Mesodermal cell (in vitro differentiated cells): ENCODE data around the gene OSBPL3.

Experiments
- H3K27ac ChIP-seq: 2 replicates; pipeline ENCODE4 v1.7.0; 2013; ENCODE audit warnings: mild to moderate bottlenecking, low read depth, low read length, moderate library complexity; ENCODE audit not compliant: severe bottlenecking
- H3K36me3 ChIP-seq: 2 replicates; pipeline ENCODE4 v1.7.1; 2013; ENCODE audit warnings: mild to moderate bottlenecking, low read length, moderate library complexity; ENCODE audit not compliant: control insufficient read depth, insufficient read depth
- H3K4me1 ChIP-seq: one replicate; pipeline ENCODE4 v1.7.1; 2013; ENCODE audit warnings: mild to moderate bottlenecking, low read length; ENCODE audit not compliant: insufficient read depth, control insufficient read depth, poor library complexity, severe bottlenecking
- H3K4me3 ChIP-seq: 2 replicates; pipeline ENCODE4 v1.7.0; 2013; ENCODE audit warnings: low read length, control low read depth, mild to moderate bottlenecking; ENCODE audit not compliant: insufficient read depth, poor library complexity, severe bottlenecking; ENCODE audit errors: extremely low read depth
- H3K9me3 ChIP-seq: 2 replicates; pipeline ENCODE4 v1.7.1; 2013; ENCODE audit warnings: mild to moderate bottlenecking, low read length, moderate library complexity; ENCODE audit not compliant: control insufficient read depth
- WGBS, 2 experiments: methylation state at CpG; one replicate each; pipeline ENCODE4 v1.1.5; 2013; ENCODE audit warnings: missing lambda C conversion rate in 2 of 2; ENCODE audit not compliant: insufficient coverage in 2 of 2; 5-methylcytosine and 5-hydroxymethylcytosine counted together

OSBPL3 gene

DNA sequence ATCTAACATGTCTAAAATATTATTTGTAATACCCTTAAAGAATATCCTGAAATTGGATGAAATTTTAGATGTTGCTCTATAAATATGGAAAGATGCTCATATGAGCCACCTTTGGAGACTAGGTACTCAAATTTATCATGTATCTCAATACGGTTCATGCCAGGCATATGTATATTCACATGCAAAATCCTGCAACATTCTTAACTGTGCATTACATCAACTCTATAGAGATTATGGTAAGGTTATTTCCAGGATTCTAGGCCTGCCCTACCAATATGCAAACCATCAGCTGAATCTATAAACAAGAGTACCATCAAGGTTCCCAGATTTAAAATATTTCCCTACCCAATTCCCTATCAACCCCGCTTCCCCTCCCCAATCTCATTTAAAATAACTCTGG is 27.5 kb downstream of the OSBPL3 start:
- no CpG with 5 or more reads among the region's 2 CpGs for WGBS, 2 experiments

DNA sequence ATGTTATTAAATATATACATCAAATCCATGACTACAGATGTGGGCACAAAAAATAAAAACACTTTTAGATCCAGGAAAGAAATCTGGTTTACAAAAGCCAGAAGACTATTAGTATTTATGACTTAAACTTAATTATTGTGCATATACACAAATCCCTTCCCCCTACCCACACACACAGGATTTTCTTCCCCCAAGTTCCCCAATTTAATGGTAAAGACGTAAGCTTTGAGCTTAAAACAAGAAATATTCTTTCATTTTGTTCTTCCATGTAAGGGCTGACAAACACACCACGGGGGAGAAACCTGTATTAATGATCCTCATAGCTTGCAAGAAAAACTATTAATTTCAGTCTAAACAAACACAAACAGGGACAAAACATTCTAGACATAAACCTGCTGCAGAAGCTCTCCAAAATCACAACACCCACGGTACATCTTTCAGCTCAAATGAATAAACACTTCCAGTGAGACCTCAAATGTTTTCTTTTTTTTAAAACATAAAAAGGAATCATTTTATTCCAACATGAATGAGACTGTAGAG is 28.5 kb downstream of the OSBPL3 start:
- Histone ChIP-seq H3K9me3 (no peaks in the 10 kb centered on the region), H3K27ac (no peak overlapping the region), H3K4me1 (no peaks in the 10 kb centered on the region), H3K4me3 (no peak overlapping the region), H3K36me3 (no peaks in the 10 kb centered on the region)
- 85 to 100% methylated on average over 2 to 3 of the region's 3 CpGs for WGBS, 2 experiments

More for the DNA sequence above, 27.5 kb downstream of the OSBPL3 start:
- Histone ChIP-seq H3K36me3 (no peaks in the 10 kb centered on the region), H3K4me1 (no peaks in the 10 kb centered on the region), H3K27ac (no peak overlapping the region), H3K9me3 (no peaks in the 10 kb centered on the region), H3K4me3 (no peak overlapping the region)

DNA sequence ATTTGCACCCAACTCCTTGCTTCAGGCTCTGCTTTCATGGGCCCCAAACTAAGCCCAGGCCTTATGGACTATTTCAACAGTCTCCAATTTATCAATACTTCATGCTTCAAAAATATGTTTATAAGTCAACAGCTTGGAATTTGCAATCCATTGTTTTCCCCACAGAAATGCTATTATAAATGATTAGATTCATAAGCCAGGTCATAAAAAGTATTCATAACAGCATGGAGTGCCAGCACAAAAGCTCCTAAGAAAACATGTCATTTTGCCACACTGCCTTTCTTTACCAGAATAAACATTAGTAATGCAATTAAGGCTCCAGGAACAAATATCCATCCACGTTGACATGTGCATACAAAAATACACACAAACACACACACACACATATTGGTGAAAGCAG is 30.1 kb downstream of the OSBPL3 start:
- H3K36me3 ChIP-seq = no peaks in the 10 kb centered on the region
- no peaks in the 10 kb centered on the region for H3K4me1 ChIP-seq
- WGBS, 2 experiments = 83% methylated on average over 1 of the region's 1 CpG; no CpG with 5 or more reads in 1 of the 2 experiments
- no peaks in the 10 kb centered on the region for H3K9me3 ChIP-seq
- H3K4me3 ChIP-seq = no peak overlapping the region
- H3K27ac ChIP-seq = no peak overlapping the region

DNA sequence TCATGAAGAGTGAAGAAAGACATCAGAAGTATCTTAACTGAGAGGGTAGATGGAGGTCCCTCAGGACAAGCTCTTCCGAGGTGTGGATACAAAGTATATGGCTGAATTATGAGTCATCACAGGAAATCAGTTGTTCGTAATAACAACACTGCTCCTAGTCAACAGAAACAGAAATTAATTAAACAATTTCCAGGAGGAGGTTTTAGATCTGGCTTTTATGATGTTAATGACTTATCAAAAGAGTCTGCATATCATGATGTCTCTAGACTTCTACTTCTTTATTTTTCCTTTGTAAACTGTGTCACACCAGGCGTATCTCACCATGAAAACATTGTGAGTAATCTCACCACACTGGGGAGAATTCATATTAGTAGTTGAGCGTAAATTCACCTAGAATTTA is 31.2 kb downstream of the OSBPL3 start:
- H3K4me1 ChIP-seq = no peaks in the 10 kb centered on the region
- H3K4me3 ChIP-seq = no peak overlapping the region
- no peak overlapping the region for H3K27ac ChIP-seq
- H3K9me3 ChIP-seq = no peaks in the 10 kb centered on the region
- no peaks in the 10 kb centered on the region for H3K36me3 ChIP-seq
- WGBS, 2 experiments = 67 to 100% methylated on average over 1 of the region's 4 CpGs

DNA sequence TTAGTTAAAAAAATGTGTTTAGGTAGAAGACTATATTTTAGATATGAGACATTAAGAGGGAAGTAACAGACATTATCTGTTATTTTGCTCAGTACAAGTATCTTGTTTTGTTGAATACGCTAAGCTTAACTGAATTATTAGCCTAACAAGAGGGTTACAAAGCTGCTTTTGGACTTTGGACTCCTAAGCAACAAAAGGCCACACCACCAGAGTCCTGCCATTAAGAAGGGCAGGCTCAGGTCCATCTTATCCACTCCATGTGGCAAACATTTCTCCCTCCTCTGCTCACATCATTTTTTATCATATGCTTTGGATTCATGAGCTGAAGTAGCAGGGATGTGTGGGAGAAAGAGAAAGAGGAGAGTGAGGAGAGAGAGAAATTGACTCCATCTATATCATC is 33.5 kb downstream of the OSBPL3 start:
- Histone ChIP-seq H3K4me3 (no peak overlapping the region), H3K36me3 (no peaks in the 10 kb centered on the region), H3K9me3 (no peaks in the 10 kb centered on the region), H3K27ac (no peak overlapping the region), H3K4me1 (peaks cover 4% of the 10 kb centered on the region)
- whole genome bisulfite sequencing, 2 experiments = 82 to 100% methylated on average over 1 of the region's 1 CpG

DNA sequence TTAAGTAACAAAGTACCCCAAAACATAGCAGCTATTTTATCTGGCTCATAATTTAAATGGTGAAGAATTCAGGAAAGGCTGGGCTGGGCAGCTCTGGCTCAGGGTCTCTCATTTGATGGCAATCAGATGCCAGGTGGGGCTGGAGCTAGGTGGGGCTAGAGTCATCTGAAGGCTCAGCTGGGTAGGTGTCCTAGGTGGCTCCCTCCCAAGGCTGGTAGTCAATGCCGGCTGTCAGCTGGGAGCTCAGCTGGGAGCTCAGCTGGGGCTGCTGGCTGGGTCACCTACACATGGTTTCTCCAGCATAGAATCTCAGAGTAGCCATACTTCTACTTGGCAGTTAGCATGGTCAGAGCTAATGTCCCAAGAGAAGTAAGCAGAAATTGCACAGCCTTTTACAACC is 34.1 kb downstream of the OSBPL3 start:
- Histone ChIP-seq H3K4me3 (no peak overlapping the region), H3K27ac (no peak overlapping the region), H3K9me3 (no peaks in the 10 kb centered on the region), H3K4me1 (peaks cover 4% of the 10 kb centered on the region), H3K36me3 (no peaks in the 10 kb centered on the region)
- WGBS, 2 experiments = 33 to 43% methylated on average over 1 of the region's 1 CpG

DNA sequence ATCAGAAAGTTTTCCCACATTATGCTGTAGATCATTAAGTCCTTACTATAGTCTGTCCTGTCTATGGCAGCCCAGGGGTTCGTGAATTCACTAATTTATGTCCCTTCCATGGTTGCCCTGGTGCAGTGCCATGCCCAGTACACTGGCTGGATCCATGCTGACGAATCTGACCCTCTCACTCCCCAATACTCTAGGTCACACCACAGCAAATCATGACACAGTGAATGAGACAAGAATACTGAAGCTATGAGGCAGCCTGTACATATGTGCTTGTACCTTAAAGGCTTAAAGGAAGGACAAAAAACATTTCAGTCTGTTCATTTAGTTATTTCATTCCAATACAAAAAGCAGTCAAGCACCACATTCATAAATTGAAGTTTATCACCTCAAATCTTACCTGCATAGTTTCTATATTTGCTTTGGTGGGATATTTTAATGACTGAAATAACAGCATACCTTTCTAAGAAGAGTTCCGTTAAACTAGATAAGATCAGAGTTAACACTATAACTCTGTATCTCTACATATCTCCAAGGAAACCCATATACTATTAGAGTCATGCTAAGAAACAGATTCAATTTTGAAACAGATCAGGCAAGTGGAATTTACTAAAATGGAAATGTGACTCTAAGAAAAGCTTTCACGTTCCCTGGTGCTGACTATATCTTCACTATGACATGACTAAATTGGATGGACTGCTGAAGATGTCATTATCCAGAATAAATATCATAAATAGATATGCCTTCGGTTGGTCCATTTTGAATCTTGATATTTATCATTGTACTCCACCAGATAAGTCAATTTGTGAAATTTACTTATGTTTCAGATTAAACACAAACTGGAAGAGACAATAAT is 36.7 kb downstream of the OSBPL3 start:
- Histone ChIP-seq H3K27ac (no peak overlapping the region), H3K4me1 (peaks cover 7% of the 10 kb centered on the region), H3K36me3 (no peaks in the 10 kb centered on the region), H3K4me3 (no peak overlapping the region), H3K9me3 (no peaks in the 10 kb centered on the region)
- 85 to 94% methylated on average over 2 to 3 of the region's 5 CpGs for WGBS, 2 experiments

DNA sequence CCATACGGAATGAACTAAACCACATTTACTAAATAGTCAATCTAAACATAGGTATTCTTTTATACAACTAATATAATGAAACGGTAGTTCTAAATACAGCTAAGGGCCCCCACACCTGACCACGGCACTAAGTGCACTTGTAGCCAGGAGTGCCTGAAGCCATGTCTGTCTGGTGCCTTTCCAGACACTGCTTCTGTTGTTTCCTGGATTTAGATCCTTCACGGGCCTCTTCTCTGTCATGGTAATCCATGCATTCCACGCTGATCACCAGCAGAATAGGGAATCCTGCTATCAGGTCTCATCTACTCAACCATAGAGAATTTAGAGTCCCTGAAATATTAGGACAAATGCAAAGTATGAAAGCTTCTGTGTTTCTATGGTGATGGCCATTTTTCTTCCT is 37.8 kb downstream of the OSBPL3 start:
- Histone ChIP-seq H3K4me3 (no peak overlapping the region), H3K4me1 (peaks cover 7% of the 10 kb centered on the region), H3K27ac (no peak overlapping the region), H3K9me3 (no peaks in the 10 kb centered on the region), H3K36me3 (no peaks in the 10 kb centered on the region)
- 93 to 100% methylated on average over 1 to 3 of the region's 5 CpGs for WGBS, 2 experiments

DNA sequence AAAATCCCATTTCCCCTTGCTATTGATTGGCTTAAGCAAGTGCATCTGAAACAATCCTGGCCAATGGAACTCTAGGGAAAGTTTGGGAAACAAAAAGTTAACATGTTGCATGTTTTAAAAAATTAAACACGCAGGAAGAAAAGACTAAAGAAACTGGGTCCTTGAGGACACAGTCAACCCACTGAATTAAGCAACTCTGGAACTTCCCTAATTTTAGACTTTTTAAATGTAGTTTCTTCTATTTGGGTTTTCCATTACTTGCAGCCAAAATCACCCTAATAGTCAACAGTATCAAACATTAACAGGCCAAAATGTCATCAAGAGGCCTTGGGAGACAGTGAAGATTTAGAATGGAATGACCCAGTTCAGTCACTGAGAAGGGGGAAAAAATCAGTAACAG is 40.6 kb downstream of the OSBPL3 start:
- WGBS, 2 experiments = 75 to 100% methylated on average over 1 of the region's 1 CpG
- Histone ChIP-seq H3K9me3 (no peaks in the 10 kb centered on the region), H3K4me3 (no peak overlapping the region), H3K36me3 (no peaks in the 10 kb centered on the region), H3K4me1 (peaks cover 7% of the 10 kb centered on the region), H3K27ac (no peak overlapping the region)

DNA sequence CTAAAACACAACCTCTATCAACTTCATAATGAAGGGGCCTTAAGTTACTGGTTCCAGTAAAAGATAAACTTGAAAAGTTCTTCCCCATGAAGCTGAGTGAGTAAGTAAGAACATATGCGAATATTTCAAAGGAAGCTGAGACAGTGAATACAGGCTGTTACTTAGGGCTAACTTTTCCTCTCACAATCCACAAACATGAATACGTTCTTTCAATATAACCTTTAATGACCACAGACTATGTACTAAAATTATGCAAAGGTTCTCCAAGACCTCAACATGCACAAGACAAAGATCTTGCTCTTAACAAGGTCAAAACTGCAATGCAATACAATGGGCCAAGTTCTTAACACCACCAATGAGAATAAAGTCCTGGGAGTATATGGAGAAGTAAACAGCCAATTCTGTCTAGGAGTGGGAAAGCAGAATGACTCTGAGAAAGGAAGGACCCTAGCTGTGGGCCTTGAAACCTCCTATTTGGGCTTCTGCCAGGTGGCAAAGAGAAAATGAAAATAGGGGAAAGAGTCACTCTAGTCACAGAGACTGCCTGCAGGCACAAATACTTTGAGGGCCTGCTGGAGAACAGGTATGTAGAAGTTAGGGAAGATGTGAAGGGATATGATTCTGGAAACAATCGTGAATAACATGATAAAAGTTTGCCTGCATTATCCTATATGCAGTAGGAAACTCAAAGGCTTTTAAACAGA is 43.7 kb downstream of the OSBPL3 start:
- H3K27ac ChIP-seq = no peak overlapping the region
- 79 to 80% methylated on average over 2 of the region's 3 CpGs for WGBS, 2 experiments

DNA sequence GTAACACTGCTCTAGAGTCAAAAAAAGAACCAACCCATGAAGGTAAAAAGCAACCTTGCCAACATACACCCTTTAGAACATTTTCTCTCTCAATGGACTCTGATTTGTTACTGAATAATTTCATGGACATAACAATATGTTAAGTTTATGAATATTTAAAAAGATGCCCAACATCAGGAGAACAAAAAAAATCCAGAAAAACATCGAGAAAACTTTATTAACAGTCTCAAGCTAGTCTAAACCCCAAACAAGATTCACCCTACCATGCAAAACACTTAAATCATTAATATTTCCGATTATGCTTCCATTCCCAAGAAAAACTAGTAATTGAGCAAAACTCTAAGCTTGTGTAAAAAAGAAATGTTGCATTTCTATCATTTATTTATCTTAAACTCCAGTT is 46.7 kb downstream of the OSBPL3 start:
- no peak overlapping the region for H3K4me3 ChIP-seq
- no peak overlapping the region for H3K27ac ChIP-seq
- no peaks in the 10 kb centered on the region for H3K9me3 ChIP-seq
- no peaks in the 10 kb centered on the region for H3K4me1 ChIP-seq
- 67 to 100% methylated on average over 1 of the region's 2 CpGs for WGBS, 2 experiments
- peaks cover 5% of the 10 kb centered on the region for H3K36me3 ChIP-seq

More for the DNA sequence above, 43.7 kb downstream of the OSBPL3 start:
- H3K4me1 ChIP-seq = peaks cover 4% of the 10 kb centered on the region
- no peaks in the 10 kb centered on the region for H3K9me3 ChIP-seq
- peaks cover 1% of the 10 kb centered on the region for H3K36me3 ChIP-seq
- no peak overlapping the region for H3K4me3 ChIP-seq
